Measurements from ENCODE around the gene C20orf96. TPM values are rescaled to one million over a fixed set of nuclear protein-coding genes. Genes with fewer than 3 reads are reported as not detected.

Gene C20orf96
- total RNA-seq, 1 experiment from 2014 or later: 20.5 TPM

DNA sequence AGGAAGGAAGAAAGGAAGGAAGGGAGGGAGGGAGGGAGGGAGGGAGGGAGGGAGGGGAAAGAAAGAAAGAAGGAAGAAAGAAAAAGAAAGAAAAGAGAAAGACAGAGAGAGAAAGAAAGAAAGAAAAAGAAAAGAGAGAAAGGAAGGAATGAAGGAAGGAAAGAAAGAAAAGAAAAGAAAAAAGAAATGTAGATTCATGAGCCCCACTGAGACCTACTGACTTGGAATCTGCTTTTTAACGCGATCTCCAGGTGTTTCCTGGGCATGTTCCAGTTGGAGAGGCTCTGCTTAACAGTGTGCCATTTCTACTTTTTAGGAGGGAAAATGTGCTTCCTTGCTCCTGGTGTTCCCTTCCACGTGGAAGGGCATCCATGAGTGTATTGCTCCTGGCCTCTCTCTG lies 16.7 kb downstream of the C20orf96 start:
- BruUV-seq (replicated peaks): no TSS peak
- Histone ChIP-seq H3K27ac (ENCODE audit: low read length) (no peak overlapping the region), H3K27me3 (ENCODE audit: control insufficient read depth, insufficient read depth, low read length) (no peaks in the 10 kb centered on the region), H3K9me3 (ENCODE audit: control insufficient read depth, insufficient read depth, low read depth, low read length) (no peaks in the 10 kb centered on the region), H3K36me3 (ENCODE audit: control insufficient read depth, insufficient read depth, low read length) (no peaks in the 10 kb centered on the region), H3K4me3 (ENCODE audit: low read depth in 2 of 2, low read length in 2 of 2) (no peak overlapping the region), H3K4me1 (ENCODE audit: control insufficient read depth, insufficient read depth, low read length) (no peaks in the 10 kb centered on the region)
- in situ Hi-C loops (cut with HindIII; ENCODE audit: low pct_unique_long_range_greater_than_20kb, low sequenced_read_pairs) (no loop called here), intact Hi-C loops (cut with micrococcal nuclease; ENCODE audit: unreplicated experiment) (no loop called here)
- no peak for ATAC-seq
- DNase-seq (ENCODE audit: low read depth, low spot score): no peak
- ChIA-PET CTCF (no interaction called here), POLR2A (interaction anchor here (0.5 kb wide), 1 partner anchor 30 kb away, joined by 3 read pairs; no protein-coding TSS in a partner anchor)
- TF ChIP-seq SIN3A (IDR thresholded peaks at IDR 0.05; ENCODE audit: borderline replicate concordance, insufficient read depth, low read depth, low read length) (no peak), POLR2AphosphoS5 (IDR thresholded peaks at IDR 0.05; ENCODE audit: low read depth, low read length) (no peak), TCF7L2 (IDR thresholded peaks at IDR 0.05; ENCODE audit: low read depth, low read length) (no peak)
- TF ChIP-seq, protein P1, sequence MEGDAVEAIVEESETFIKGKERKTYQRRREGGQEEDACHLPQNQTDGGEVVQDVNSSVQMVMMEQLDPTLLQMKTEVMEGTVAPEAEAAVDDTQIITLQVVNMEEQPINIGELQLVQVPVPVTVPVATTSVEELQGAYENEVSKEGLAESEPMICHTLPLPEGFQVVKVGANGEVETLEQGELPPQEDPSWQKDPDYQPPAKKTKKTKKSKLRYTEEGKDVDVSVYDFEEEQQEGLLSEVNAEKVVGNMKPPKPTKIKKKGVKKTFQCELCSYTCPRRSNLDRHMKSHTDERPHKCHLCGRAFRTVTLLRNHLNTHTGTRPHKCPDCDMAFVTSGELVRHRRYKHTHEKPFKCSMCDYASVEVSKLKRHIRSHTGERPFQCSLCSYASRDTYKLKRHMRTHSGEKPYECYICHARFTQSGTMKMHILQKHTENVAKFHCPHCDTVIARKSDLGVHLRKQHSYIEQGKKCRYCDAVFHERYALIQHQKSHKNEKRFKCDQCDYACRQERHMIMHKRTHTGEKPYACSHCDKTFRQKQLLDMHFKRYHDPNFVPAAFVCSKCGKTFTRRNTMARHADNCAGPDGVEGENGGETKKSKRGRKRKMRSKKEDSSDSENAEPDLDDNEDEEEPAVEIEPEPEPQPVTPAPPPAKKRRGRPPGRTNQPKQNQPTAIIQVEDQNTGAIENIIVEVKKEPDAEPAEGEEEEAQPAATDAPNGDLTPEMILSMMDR (IDR thresholded peaks at IDR 0.05): no peak
- TF ChIP-seq, protein P2, sequence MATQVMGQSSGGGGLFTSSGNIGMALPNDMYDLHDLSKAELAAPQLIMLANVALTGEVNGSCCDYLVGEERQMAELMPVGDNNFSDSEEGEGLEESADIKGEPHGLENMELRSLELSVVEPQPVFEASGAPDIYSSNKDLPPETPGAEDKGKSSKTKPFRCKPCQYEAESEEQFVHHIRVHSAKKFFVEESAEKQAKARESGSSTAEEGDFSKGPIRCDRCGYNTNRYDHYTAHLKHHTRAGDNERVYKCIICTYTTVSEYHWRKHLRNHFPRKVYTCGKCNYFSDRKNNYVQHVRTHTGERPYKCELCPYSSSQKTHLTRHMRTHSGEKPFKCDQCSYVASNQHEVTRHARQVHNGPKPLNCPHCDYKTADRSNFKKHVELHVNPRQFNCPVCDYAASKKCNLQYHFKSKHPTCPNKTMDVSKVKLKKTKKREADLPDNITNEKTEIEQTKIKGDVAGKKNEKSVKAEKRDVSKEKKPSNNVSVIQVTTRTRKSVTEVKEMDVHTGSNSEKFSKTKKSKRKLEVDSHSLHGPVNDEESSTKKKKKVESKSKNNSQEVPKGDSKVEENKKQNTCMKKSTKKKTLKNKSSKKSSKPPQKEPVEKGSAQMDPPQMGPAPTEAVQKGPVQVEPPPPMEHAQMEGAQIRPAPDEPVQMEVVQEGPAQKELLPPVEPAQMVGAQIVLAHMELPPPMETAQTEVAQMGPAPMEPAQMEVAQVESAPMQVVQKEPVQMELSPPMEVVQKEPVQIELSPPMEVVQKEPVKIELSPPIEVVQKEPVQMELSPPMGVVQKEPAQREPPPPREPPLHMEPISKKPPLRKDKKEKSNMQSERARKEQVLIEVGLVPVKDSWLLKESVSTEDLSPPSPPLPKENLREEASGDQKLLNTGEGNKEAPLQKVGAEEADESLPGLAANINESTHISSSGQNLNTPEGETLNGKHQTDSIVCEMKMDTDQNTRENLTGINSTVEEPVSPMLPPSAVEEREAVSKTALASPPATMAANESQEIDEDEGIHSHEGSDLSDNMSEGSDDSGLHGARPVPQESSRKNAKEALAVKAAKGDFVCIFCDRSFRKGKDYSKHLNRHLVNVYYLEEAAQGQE (IDR thresholded peaks at IDR 0.05; ENCODE audit: insufficient read depth in 1 of 2, low read depth in 2 of 2, low read length in 1 of 2): no peak

DNA sequence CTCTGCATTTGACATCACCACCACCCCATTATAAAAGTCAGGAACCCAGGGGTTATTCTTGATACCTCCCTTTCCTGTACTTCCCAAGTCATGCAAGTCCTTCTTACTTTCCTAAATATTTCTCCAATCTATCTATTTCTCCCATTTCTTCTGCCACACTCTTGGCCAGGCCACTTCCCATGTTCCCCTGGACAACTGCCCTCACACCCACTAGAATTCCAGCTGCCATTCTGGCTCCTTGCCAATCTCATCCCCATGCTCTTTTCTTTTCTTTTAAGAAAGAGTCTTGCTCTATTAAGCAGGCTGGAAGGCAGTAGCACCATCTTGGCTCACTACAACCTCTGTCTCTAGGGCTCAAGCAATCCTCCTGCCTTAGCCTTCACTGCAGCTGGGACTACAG lies 17.8 kb downstream of the C20orf96 start:
- CTCF ChIA-PET: no interaction called here
- Histone ChIP-seq H3K27me3 (ENCODE audit: control insufficient read depth, insufficient read depth, low read length) (no peaks in the 10 kb centered on the region), H3K4me1 (ENCODE audit: control insufficient read depth, insufficient read depth, low read length) (no peaks in the 10 kb centered on the region), H3K9me3 (ENCODE audit: control insufficient read depth, insufficient read depth, low read depth, low read length) (no peaks in the 10 kb centered on the region), H3K4me3 (ENCODE audit: low read depth in 2 of 2, low read length in 2 of 2) (no peak overlapping the region), H3K36me3 (ENCODE audit: control insufficient read depth, insufficient read depth, low read length) (no peaks in the 10 kb centered on the region), H3K27ac (ENCODE audit: low read length) (no peak overlapping the region)
- DNase-seq (ENCODE audit: low read depth, low spot score) (no peak), ATAC-seq (no peak)
- POLR2A ChIA-PET: no interaction called here
- BruUV-seq (replicated peaks): no TSS peak
- TF ChIP-seq, protein P1 (IDR thresholded peaks at IDR 0.05): no peak
- TF ChIP-seq, protein P2 (IDR thresholded peaks at IDR 0.05; ENCODE audit: insufficient read depth in 1 of 2, low read depth in 2 of 2, low read length in 1 of 2): no peak
- TF ChIP-seq TCF7L2 (IDR thresholded peaks at IDR 0.05; ENCODE audit: low read depth, low read length) (no peak), SIN3A (IDR thresholded peaks at IDR 0.05; ENCODE audit: borderline replicate concordance, insufficient read depth, low read depth, low read length) (no peak), POLR2AphosphoS5 (IDR thresholded peaks at IDR 0.05; ENCODE audit: low read depth, low read length) (no peak)
- intact Hi-C loops (cut with micrococcal nuclease; ENCODE audit: unreplicated experiment) (no loop called here), in situ Hi-C loops (cut with HindIII; ENCODE audit: low pct_unique_long_range_greater_than_20kb, low sequenced_read_pairs) (no loop called here)
